ENCODE data around the gene SESTD1. TPM values are rescaled to one million over a fixed set of nuclear protein-coding genes. Genes with fewer than 3 reads are reported as not detected.

The SESTD1 gene
- total and polyA plus RNA-seq, 2 of the 8 experiments (the other 6 are each of a cell fraction or from before 2014, with no cell fraction given) = 5.2 to 49.6 TPM

DNA sequence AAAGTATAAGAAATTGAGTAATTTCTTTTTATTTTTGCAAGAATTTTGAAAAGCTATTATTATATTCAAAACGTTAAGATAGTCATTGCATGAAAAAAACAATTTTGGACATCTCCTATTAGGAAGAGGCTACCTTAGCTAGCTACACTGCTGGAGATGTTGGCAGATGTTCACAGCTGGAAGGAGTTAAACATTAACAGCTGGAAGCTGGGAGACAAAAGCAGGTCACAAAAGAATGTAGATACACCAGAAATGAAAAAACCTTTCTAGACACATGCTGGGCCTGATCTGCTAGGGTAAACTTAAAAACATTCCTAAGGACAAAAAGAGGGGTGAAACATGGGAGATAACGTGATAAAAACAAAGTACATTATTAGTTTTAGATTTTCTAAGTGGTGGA lies 84.4 kb downstream of the SESTD1 start (continued):
- no peak for TF ChIP-seq KDM1A (IDR thresholded peaks at IDR 0.05; ENCODE audit: borderline replicate concordance, low read length)
- TF ChIP-seq ATF2 (IDR thresholded peaks at IDR 0.05; ENCODE audit: low read length) = peak; percentile 49; the same call in 1 of the 2 replicates
- TF ChIP-seq EP300 (IDR thresholded peaks at IDR 0.05; ENCODE audit: borderline replicate concordance in 1 of 2, low read depth in 2 of 2, low read length in 2 of 2) = peak in 1 of 2 experiments; percentile 89; a peak in 1 of 3 replicates
- TF ChIP-seq CTCF (IDR thresholded peaks at IDR 0.05; ENCODE audit: control extremely low read depth in 1 of 3, insufficient read depth in 1 of 3, low read depth in 1 of 3, low read length in 3 of 3) = no peak
- no peak for TF ChIP-seq JUND (IDR thresholded peaks at IDR 0.05; ENCODE audit: low read length)
